Measurements from ENCODE around the gene STK11. TPM values are rescaled to one million over a fixed set of nuclear protein-coding genes. Genes with fewer than 3 reads are reported as not detected.
A peak's percentile ranks its signal among the peaks of the same experiment; 100 is the strongest.
"Not testable (repeated sequence)": the region's sequence is repeated elsewhere in the genome, so short reads cannot be mapped to it uniquely, and the experiment has no call there.

Gene STK11
- total RNA-seq, 1 donor from 2014 or later, result 27.4 TPM

DNA sequence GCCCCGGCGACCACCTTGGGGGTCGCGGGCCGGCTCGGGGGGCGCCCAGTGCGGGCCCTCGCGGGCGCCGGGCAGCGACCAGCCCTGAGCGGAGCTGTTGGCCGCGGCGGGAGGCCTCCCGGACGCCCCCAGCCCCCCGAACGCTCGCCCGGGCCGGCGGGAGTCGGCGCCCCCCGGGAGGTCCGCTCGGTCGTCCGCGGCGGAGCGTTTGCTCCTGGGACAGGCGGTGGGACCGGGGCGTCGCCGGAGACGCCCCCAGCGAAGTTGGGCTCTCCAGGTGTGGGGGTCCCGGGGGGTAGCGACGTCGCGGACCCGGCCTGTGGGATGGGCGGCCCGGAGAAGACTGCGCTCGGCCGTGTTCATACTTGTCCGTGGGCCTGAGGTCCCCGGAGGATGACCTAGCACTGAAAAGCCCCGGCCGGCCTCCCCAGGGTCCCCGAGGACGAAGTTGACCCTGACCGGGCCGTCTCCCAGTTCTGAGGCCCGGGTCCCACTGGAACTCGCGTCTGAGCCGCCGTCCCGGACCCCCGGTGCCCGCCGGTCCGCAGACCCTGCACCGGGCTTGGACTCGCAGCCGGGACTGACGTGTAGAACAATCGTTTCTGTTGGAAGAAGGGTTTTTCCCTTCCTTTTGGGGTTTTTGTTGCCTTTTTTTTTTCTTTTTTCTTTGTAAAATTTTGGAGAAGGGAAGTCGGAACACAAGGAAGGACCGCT lies 729 bp downstream of the STK11 start:
- no peaks in the 10 kb centered on the region for H3K9me3 ChIP-seq (ENCODE audit: low read depth)
- no peak overlapping the region for H2AFZ ChIP-seq (replicated peaks)
- peaks cover 17% of the 10 kb centered on the region for H3K4me1 ChIP-seq
- peaks cover 7% of the 10 kb centered on the region for H3K36me3 Mint-ChIP-seq
- no peaks in the 10 kb centered on the region for H3K36me3 ChIP-seq
- TF ChIP-seq EZH2 (IDR thresholded peaks at IDR 0.05), result no peak
- no peak for TF ChIP-seq CTCF (IDR thresholded peaks at IDR 0.05)
- no peak for TF ChIP-seq EZH2phosphoT487 (IDR thresholded peaks at IDR 0.05)
- peak overlapping the region; percentile 97 for H3K4me2 ChIP-seq
- H3K79me2 ChIP-seq (ENCODE audit: low read depth), result peaks cover 52% of the 10 kb centered on the region
- DNase-seq (ENCODE audit: low spot score), result peak; percentile 50
- peaks cover 6% of the 10 kb centered on the region for H3K27me3 Mint-ChIP-seq (ENCODE audit: insufficient read depth, low read depth)
- H3K9me3 Mint-ChIP-seq, result no peaks in the 10 kb centered on the region
- H3K27me3 ChIP-seq, result no peaks in the 10 kb centered on the region
- H3K4me1 Mint-ChIP-seq, result peaks cover 26% of the 10 kb centered on the region
- peak overlapping the region; percentile 53 for H3K9ac ChIP-seq
- peak overlapping the region; percentile 96 for H3K4me3 Mint-ChIP-seq
- H3K4me3 ChIP-seq, result peak overlapping the region; percentile 82
- H3K27ac Mint-ChIP-seq, result no peak overlapping the region
- H4K20me1 ChIP-seq (ENCODE audit: low read depth), result peaks cover 52% of the 10 kb centered on the region
- H3K27ac ChIP-seq, result no peak overlapping the region
- H3F3A ChIP-seq (ENCODE audit: low read depth), result peaks cover 25% of the 10 kb centered on the region

DNA sequence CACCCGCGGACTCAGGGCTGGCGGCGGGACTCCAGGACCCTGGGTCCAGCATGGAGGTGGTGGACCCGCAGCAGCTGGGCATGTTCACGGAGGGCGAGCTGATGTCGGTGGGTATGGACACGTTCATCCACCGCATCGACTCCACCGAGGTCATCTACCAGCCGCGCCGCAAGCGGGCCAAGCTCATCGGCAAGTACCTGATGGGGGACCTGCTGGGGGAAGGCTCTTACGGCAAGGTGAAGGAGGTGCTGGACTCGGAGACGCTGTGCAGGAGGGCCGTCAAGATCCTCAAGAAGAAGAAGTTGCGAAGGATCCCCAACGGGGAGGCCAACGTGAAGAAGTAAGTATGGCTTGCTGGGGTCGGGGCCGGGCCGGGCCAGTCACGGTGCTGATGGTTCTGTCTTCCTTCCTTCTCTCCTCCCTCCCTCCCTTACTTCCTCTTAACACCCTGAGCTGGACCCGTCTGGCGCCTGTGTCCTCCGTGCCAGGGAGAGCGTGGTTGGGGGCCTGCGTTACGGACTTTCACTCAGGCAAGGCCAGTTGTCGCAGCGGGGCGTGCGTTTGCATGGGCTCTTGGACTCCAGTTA lies 1.4 kb downstream of the STK11 start:
- H3K27ac ChIP-seq, result no peak overlapping the region
- H3K36me3 ChIP-seq, result no peaks in the 10 kb centered on the region
- H3K4me2 ChIP-seq, result peak overlapping the region; percentile 97
- Mint-ChIP-seq H3K27ac (no peak overlapping the region), H3K36me3 (peaks cover 10% of the 10 kb centered on the region), H3K4me3 (peak overlapping the region; percentile 96), H3K9me3 (no peaks in the 10 kb centered on the region), H3K27me3 (ENCODE audit: insufficient read depth, low read depth) (peaks cover 6% of the 10 kb centered on the region), H3K4me1 (peaks cover 29% of the 10 kb centered on the region)
- H3K4me3 ChIP-seq, result peak overlapping the region; percentile 82
- TF ChIP-seq EZH2 (IDR thresholded peaks at IDR 0.05) (no peak), EZH2phosphoT487 (IDR thresholded peaks at IDR 0.05) (no peak), CTCF (IDR thresholded peaks at IDR 0.05) (no peak)
- H3K9me3 ChIP-seq (ENCODE audit: low read depth), result no peaks in the 10 kb centered on the region
- peak overlapping the region; percentile 53 for H3K9ac ChIP-seq
- H3K79me2 ChIP-seq (ENCODE audit: low read depth), result peaks cover 59% of the 10 kb centered on the region
- peaks cover 25% of the 10 kb centered on the region for H3F3A ChIP-seq (ENCODE audit: low read depth)
- H4K20me1 ChIP-seq (ENCODE audit: low read depth), result peaks cover 59% of the 10 kb centered on the region
- DNase-seq (ENCODE audit: low spot score), result no peak
- H3K4me1 ChIP-seq, result peaks cover 17% of the 10 kb centered on the region
- no peaks in the 10 kb centered on the region for H3K27me3 ChIP-seq
- H2AFZ ChIP-seq (replicated peaks), result no peak overlapping the region

DNA sequence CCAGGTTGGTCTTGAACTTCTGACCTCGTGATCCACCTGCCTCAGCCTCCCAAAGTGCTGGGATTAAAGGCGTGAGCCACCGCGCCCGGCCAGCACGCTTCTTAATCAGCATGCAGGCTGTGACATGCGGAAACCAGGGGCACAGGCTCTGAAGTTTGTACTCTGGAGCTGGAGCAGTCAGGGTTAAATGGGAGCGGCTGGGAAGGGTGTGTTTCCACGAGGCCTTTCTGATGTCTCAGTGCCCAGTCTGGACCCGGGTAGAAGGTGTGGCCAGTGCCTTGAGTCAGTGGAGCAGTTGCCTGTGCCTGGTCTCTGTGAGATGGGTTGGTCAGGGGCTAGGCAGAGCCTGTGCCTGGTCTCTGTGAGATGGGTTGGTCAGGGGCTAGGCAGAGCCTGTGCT lies 3.3 kb downstream of the STK11 start:
- not testable (repeated sequence) for H3K27me3 ChIP-seq; H3K27me3 Mint-ChIP-seq (ENCODE audit: insufficient read depth, low read depth); H3K9ac ChIP-seq; H3K27ac Mint-ChIP-seq; H3K27ac ChIP-seq; H3K36me3 ChIP-seq; H2AFZ ChIP-seq (replicated peaks); H3K9me3 ChIP-seq (ENCODE audit: low read depth); H3K4me2 ChIP-seq; H3K4me3 ChIP-seq; H3K4me3 Mint-ChIP-seq; DNase-seq (ENCODE audit: low spot score); H3K9me3 Mint-ChIP-seq
- H3K4me1 ChIP-seq, result peaks cover 17% of the 10 kb centered on the region
- H4K20me1 ChIP-seq (ENCODE audit: low read depth), result peaks cover 75% of the 10 kb centered on the region
- peaks cover 25% of the 10 kb centered on the region for H3F3A ChIP-seq (ENCODE audit: low read depth)
- peaks cover 31% of the 10 kb centered on the region for H3K4me1 Mint-ChIP-seq
- H3K79me2 ChIP-seq (ENCODE audit: low read depth), result peaks cover 78% of the 10 kb centered on the region
- H3K36me3 Mint-ChIP-seq, result peaks cover 14% of the 10 kb centered on the region

- Mint-ChIP-seq H3K4me3 (no peak overlapping the region), H3K9me3 (no peaks in the 10 kb centered on the region), H3K27ac (no peak overlapping the region), H3K36me3 (peaks cover 14% of the 10 kb centered on the region), H3K4me1 (peaks cover 34% of the 10 kb centered on the region), H3K27me3 (ENCODE audit: insufficient read depth, low read depth) (peaks cover 4% of the 10 kb centered on the region)
- DNase-seq (ENCODE audit: low spot score), result no peak
- Histone ChIP-seq H3K9me3 (ENCODE audit: low read depth) (no peaks in the 10 kb centered on the region), H3K4me3 (no peak overlapping the region), H2AFZ (replicated peaks) (no peak overlapping the region), H3F3A (ENCODE audit: low read depth) (peaks cover 14% of the 10 kb centered on the region), H3K79me2 (ENCODE audit: low read depth) (peaks cover 91% of the 10 kb centered on the region), H3K9ac (no peak overlapping the region), H3K27me3 (no peaks in the 10 kb centered on the region), H4K20me1 (ENCODE audit: low read depth) (peaks cover 88% of the 10 kb centered on the region), H3K27ac (no peak overlapping the region), H3K4me1 (peaks cover 19% of the 10 kb centered on the region), H3K4me2 (no peak overlapping the region), H3K36me3 (no peaks in the 10 kb centered on the region)
- TF ChIP-seq CTCF (IDR thresholded peaks at IDR 0.05) (no peak), EZH2 (IDR thresholded peaks at IDR 0.05) (no peak), EZH2phosphoT487 (IDR thresholded peaks at IDR 0.05) (no peak)
Measured at GRCh38 chr19:1210227-1210538, 4.6 kb downstream of the STK11 start.
